Muscle layer of colon (tissue), 2 donors: ENCODE results near the gene KANK2.
"Not testable (repeated sequence)": the region's sequence is repeated elsewhere in the genome, so short reads cannot be mapped to it uniquely, and the experiment has no call there.

Source experiments
- H3K27ac ChIP-seq: one replicate; pipeline ENCODE4 v1.7.0; 2013; ENCODE audit warnings: low read depth, mild to moderate bottlenecking, low read length, moderate library complexity
- H3K27me3 ChIP-seq, 2 donors: one replicate each; pipeline ENCODE4 v1.7.0; 2013; ENCODE audit warnings: low read length in 2 of 2, mild to moderate bottlenecking in 2 of 2; ENCODE audit not compliant: insufficient read depth in 2 of 2, control insufficient read depth in 1 of 2
- H3K36me3 ChIP-seq: one replicate; pipeline ENCODE4 v1.7.0; 2013; ENCODE audit warnings: mild to moderate bottlenecking, low read length; ENCODE audit not compliant: insufficient read depth
- H3K4me1 ChIP-seq: one replicate; pipeline ENCODE4 v1.7.0; 2013; ENCODE audit warnings: mild to moderate bottlenecking, low read length; ENCODE audit not compliant: insufficient read depth
- H3K4me3 ChIP-seq, 2 donors: one replicate each; pipeline ENCODE4 v1.7.0; 2013; ENCODE audit warnings: low read length in 2 of 2, low read depth in 1 of 2, mild to moderate bottlenecking in 1 of 2, moderate library complexity in 1 of 2
- H3K9ac ChIP-seq: one replicate; pipeline ENCODE4 v1.7.0; 2013; ENCODE audit warnings: low read length
- H3K9me3 ChIP-seq: one replicate; pipeline ENCODE4 v1.7.0; 2013; ENCODE audit warnings: mild to moderate bottlenecking, low read length
- donor health status: abdominal sarcoma.
- donor health status: Adenocarcinoma of cecum.

Gene KANK2

DNA sequence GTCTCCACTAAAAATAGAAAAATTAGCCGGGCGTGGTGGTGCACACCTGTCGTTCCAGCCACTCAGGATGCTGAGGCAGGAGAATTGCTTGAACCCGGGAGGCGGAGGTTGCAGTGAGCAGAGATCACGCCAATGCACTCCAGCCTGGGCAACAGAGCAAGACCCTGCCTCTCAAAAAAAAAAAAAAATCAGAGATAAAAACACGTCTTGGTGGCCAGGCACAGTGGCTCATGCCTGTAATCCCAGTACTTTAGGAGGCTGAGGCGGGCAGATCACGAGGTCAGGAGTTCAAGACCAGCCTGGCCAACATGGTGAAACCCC, 18.2 kb downstream of the KANK2 start:
- peaks cover 30% of the 10 kb centered on the region for H3K4me1 ChIP-seq
- H3K9ac ChIP-seq, H3K27me3 ChIP-seq, H3K4me3 ChIP-seq, H3K9me3 ChIP-seq, H3K27ac ChIP-seq: not testable (repeated sequence)
- H3K36me3 ChIP-seq = peaks cover 65% of the 10 kb centered on the region

GRCh38 chr19:11177592-11177991, 19.8 kb downstream of the KANK2 start:
- Histone ChIP-seq H3K4me1 (peaks cover 29% of the 10 kb centered on the region), H3K4me3 (no peak overlapping the region), H3K36me3 (peaks cover 65% of the 10 kb centered on the region), H3K27me3 (no peaks in the 10 kb centered on the region), H3K9ac (no peak overlapping the region), H3K27ac (no peak overlapping the region), H3K9me3 (no peaks in the 10 kb centered on the region)

DNA sequence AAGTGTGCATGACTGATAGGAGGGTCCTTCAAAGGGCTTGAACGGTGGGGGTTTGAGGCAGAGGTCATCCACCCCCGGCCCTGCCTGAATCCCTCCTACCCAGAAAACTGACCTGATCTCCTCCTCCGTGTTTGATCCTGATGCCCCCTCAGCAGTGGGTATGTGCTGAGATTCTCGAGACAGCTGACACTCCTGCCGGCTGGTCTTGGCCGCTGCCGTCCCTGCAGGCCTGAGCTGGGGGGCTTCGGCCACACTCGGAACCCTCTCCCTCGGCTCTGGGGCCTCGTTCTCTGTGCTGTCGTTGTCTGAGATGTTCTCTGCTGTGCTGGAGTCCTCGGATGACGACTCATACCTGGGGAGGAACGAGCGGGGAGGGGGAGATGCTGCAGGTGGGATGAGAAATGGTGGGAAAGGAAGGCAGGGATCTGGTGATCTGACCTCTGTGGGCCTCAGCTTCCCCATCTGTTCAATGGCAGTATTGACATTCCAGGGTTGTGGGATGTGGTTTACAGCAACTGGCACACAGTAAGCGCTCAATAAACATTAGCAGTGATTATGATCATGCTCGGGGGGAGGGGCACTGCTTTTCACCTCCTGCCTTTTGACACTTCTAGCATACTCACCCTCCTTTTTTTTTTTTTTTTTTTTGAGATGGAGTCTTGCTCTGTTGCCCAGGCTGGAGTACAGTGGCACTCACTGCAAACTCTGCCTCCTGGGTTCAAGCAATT, 20.7 kb downstream of the KANK2 start:
- H3K27ac ChIP-seq = no peak overlapping the region

DNA sequence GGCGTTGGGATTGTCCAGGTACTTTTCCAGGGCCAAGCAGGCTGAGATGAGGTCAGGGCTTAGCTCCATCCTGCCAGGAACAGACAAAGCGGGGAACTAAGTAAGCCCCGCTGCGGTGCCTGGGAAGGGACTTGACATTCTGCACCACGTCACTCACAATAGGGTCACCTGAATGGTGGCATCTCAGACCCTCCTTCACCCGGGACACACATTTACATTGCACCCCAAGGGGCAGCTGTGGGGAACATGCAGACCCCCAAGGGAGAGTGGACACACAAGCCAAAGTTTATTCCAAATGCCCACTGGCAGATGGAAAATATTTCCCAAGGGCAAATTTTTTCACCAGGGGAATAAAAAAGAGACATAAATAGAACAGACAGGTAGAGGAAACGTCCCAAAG, 21.4 kb downstream of the KANK2 start:
- H3K36me3 ChIP-seq = peaks cover 72% of the 10 kb centered on the region
- H3K4me1 ChIP-seq = peaks cover 19% of the 10 kb centered on the region
- no peak overlapping the region for H3K9ac ChIP-seq

More for the DNA sequence above, 20.7 kb downstream of the KANK2 start:
- H3K4me3 ChIP-seq = no peak overlapping the region
- H3K36me3 ChIP-seq = peaks cover 72% of the 10 kb centered on the region
- no peak overlapping the region for H3K9ac ChIP-seq
- H3K4me1 ChIP-seq = peaks cover 24% of the 10 kb centered on the region
- H3K27me3 ChIP-seq = no peaks in the 10 kb centered on the region
- H3K9me3 ChIP-seq = no peaks in the 10 kb centered on the region

GRCh38 chr19:11174336-11174735, 23.0 kb downstream of the KANK2 start:
- Histone ChIP-seq H3K4me3 (no peak overlapping the region), H3K36me3 (peaks cover 79% of the 10 kb centered on the region), H3K4me1 (peaks cover 10% of the 10 kb centered on the region), H3K27ac (no peak overlapping the region), H3K27me3 (no peaks in the 10 kb centered on the region), H3K9ac (no peak overlapping the region), H3K9me3 (no peaks in the 10 kb centered on the region)

More for the DNA sequence above, 21.4 kb downstream of the KANK2 start:
- Histone ChIP-seq H3K4me3 (no peak overlapping the region), H3K27ac (no peak overlapping the region), H3K9me3 (no peaks in the 10 kb centered on the region), H3K27me3 (no peaks in the 10 kb centered on the region)

DNA sequence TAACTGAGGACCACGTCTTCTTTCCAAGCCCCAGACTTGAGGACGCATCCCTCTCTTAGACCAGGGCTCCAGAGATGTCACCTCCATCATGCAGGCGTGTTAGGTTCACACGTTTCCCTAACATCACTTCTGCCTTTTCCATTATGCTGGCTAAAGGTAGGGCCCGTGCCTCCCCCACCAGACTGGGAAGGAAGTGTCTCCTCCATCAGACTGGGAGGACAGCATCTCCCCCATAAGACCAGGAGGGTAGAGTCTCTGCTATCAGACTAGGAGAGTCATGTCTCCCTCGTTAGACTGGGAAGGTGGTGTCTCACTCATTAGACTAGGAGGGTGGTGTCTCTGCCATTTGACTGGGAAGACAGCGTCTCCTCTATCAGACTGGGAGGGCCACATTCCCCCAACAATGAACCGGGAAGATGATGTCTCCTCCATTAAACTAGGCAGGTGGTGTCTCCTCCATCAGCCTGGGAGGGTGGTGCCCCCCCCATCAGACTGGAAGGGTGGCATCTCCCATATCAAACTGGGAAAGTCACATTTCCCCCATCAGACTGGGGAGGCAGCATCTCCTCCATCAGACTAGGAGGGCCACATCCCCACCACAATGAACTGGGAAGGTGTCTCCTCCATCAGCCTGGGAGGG, 23.7 kb downstream of the KANK2 start:
- H3K4me3 ChIP-seq = no peak overlapping the region
- H3K27ac ChIP-seq = no peak overlapping the region
- no peaks in the 10 kb centered on the region for H3K27me3 ChIP-seq
- no peak overlapping the region for H3K9ac ChIP-seq
- H3K9me3 ChIP-seq = no peaks in the 10 kb centered on the region
- peaks cover 83% of the 10 kb centered on the region for H3K36me3 ChIP-seq
- peaks cover 7% of the 10 kb centered on the region for H3K4me1 ChIP-seq

DNA sequence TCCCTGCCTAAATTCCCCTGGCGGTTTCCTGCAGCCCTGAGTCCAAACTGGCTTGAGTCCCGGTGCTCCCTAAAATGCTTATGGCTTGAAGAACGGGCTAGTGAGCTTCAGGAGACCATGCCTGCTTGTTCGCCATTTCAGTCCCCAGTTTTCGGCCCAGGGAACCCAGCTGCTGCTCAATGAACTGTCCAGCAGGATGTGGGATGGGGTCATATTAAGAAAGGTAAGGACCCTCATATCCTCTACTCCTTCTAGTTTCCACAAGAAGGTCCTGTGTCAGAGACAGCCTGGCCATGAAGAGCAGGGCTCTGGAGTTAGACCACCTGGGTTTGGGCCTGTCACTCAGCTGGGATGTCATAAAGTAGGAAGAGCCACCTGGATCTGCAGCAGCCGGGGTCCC, 24.8 kb downstream of the KANK2 start:
- Histone ChIP-seq H3K4me1 (peaks cover 10% of the 10 kb centered on the region), H3K9ac (no peak overlapping the region), H3K36me3 (peaks cover 83% of the 10 kb centered on the region)

DNA sequence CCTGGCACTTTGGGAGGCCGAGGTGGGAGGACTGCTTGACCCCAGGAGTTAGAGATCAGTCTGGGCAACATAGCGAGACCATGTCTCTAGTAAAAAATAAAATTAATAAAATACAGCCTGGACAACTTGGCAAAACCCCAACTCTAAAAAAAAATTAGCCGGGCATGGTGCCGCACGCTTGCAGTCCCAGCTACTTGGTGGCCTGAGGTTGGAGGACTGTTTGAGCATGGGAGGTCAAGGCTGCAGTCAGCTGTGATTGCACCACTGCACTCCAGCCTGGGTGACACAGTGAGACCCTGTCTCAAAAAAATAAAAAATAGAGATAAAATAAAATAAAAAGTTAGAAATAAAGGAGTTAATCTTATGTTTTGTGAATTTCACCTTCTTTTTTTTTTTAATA, 26.2 kb downstream of the KANK2 start:
- Histone ChIP-seq H3K4me3 (no peak overlapping the region), H3K9me3 (no peaks in the 10 kb centered on the region), H3K4me1 (peaks cover 18% of the 10 kb centered on the region), H3K36me3 (peaks cover 81% of the 10 kb centered on the region), H3K27ac (no peak overlapping the region), H3K27me3 (no peaks in the 10 kb centered on the region), H3K9ac (no peak overlapping the region)

More for the DNA sequence above, 24.8 kb downstream of the KANK2 start:
- H3K27ac ChIP-seq = no peak overlapping the region
- H3K27me3 ChIP-seq = no peaks in the 10 kb centered on the region
- H3K9me3 ChIP-seq = no peaks in the 10 kb centered on the region
- no peak overlapping the region for H3K4me3 ChIP-seq

- H3K4me3 ChIP-seq = no peak overlapping the region
- no peaks in the 10 kb centered on the region for H3K27me3 ChIP-seq
- peaks cover 28% of the 10 kb centered on the region for H3K4me1 ChIP-seq
- H3K9me3 ChIP-seq = no peaks in the 10 kb centered on the region
- peaks cover 82% of the 10 kb centered on the region for H3K36me3 ChIP-seq
- H3K27ac ChIP-seq = peak overlapping the region; percentile 32
- no peak overlapping the region for H3K9ac ChIP-seq
Measured at GRCh38 chr19:11169896-11170678, 27.3 kb downstream of the KANK2 start.

DNA sequence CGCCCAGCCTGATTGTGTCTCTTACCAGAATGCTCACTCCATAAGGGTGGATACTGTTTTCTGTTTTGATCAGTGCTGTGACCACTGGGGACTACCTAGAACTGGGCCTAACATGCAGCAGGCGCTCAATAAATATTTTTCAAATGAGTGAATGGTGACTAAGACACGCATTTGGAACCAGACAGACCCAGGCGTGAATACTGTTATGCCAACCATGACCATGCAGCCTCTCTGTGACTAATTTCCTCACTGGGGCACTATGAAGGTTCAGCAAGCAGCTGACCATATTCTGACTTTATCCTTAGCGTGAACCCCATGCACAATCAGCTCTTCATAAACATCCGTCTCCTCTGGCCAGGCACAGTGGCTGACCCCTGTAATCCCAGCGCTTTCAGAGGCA, 28.8 kb downstream of the KANK2 start:
- Histone ChIP-seq H3K4me3 (no peak overlapping the region), H3K27me3 (no peaks in the 10 kb centered on the region), H3K4me1 (peaks cover 43% of the 10 kb centered on the region), H3K9ac (no peak overlapping the region), H3K27ac (no peak overlapping the region), H3K9me3 (no peaks in the 10 kb centered on the region), H3K36me3 (peaks cover 71% of the 10 kb centered on the region)

DNA sequence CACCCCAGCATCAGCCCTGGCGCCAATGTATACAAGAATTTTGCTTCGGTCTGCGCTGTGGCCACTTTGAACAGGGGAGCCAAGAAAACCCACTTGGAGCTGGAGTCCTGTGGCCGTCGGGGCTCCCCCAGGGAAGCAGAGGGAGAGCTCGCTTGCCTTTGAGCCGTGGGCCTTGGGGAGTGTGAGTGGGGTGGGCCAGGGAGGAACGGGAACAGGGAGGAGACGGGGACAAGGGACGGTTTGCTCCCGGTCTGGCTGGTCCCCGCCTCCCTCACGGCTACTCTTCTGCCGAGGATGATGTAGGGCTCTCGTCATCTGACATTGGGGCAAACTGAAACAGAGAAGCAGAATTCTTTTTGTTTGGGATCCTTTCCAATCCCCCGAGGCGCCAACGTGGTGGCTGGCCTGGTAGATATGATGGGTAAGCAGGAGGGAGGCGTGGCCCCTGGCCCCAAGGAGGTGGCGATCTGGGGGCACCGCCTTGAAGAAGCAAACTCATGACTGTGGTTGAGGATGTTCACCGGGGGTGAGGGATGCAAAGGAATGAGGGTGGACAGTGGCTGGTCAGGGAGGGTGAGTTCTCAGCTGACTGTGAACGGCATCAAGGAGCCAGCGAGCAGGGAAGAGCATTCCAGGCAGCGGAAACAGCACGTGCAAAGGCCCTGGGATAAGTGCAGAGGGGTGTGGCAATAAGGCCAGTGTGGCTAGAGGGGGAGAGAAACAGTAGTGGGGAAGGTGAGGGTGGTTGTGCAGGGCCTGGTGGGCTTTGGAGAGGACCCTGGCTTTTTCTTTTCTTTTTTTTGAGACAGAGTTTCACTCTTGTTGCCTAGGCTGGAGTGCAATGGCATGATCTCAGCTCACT, 30.8 kb downstream of the KANK2 start:
- peak overlapping the region; percentile 84 for H3K27ac ChIP-seq
- no peak overlapping the region for H3K4me3 ChIP-seq
- H3K36me3 ChIP-seq = peaks cover 59% of the 10 kb centered on the region
- peaks cover 52% of the 10 kb centered on the region for H3K4me1 ChIP-seq
- H3K9me3 ChIP-seq = no peaks in the 10 kb centered on the region
- no peaks in the 10 kb centered on the region for H3K27me3 ChIP-seq
- peak overlapping the region; percentile 14 for H3K9ac ChIP-seq
